Hepatic stellate cell (primary cell): ENCODE measurements around the gene WDPCP.
"Not testable (repeated sequence)": the region's sequence is repeated elsewhere in the genome, so short reads cannot be mapped to it uniquely, and the experiment has no call there.

Experiments used
- DNase-seq: peaks from one replicate; pipeline ENCODE4 v3.0.0; 2011; ENCODE audit warnings: low spot score

Gene WDPCP

GRCh38 chr2:63225964-63226686 lies 362.2 kb downstream of the WDPCP start:
- DNase-seq, result no peak

- no peak for DNase-seq
Observed at GRCh38 chr2:63218800-63219526, 369.3 kb downstream of the WDPCP start.

- DNase-seq, result no peak
Observed at GRCh38 chr2:63195310-63195709, 393.0 kb downstream of the WDPCP start.

- no peak for DNase-seq
Observed at GRCh38 chr2:63194175-63194574, 394.1 kb downstream of the WDPCP start.

GRCh38 chr2:63192889-63193774 lies 395.1 kb downstream of the WDPCP start:
- no peak for DNase-seq

GRCh38 chr2:63192169-63192888 lies 395.9 kb downstream of the WDPCP start:
- no peak for DNase-seq

- DNase-seq, result peak; percentile 15
Observed at GRCh38 chr2:63189026-63189425, 399.3 kb downstream of the WDPCP start.

GRCh38 chr2:63186331-63186730 lies 401.9 kb downstream of the WDPCP start:
- no peak for DNase-seq

GRCh38 chr2:63163161-63163820 lies 425.0 kb downstream of the WDPCP start:
- DNase-seq, result no peak

- no peak for DNase-seq
Observed at GRCh38 chr2:63159262-63159661, 429.0 kb downstream of the WDPCP start.

- not testable (repeated sequence) for DNase-seq
Observed at GRCh38 chr2:63136683-63137082, 451.6 kb downstream of the WDPCP start.

- DNase-seq, result no peak
Observed at GRCh38 chr2:63132020-63132419, 456.3 kb downstream of the WDPCP start.

- no peak for DNase-seq
Observed at GRCh38 chr2:63131196-63131595, 457.1 kb downstream of the WDPCP start.

GRCh38 chr2:63127594-63127993 lies 460.7 kb downstream of the WDPCP start:
- DNase-seq, result no peak

GRCh38 chr2:63124850-63125249 lies 463.4 kb downstream of the WDPCP start:
- no peak for DNase-seq

GRCh38 chr2:63124218-63124617 lies 464.1 kb downstream of the WDPCP start:
- DNase-seq, result no peak

GRCh38 chr2:63122921-63123320 lies 465.4 kb downstream of the WDPCP start:
- no peak for DNase-seq

- DNase-seq, result no peak
Observed at GRCh38 chr2:63121055-63121834, 467.0 kb downstream of the WDPCP start.

- DNase-seq, result no peak
Observed at GRCh38 chr2:63118821-63119220, 469.5 kb downstream of the WDPCP start.

- no peak for DNase-seq
Observed at GRCh38 chr2:63104482-63104881, 483.8 kb downstream of the WDPCP start.

GRCh38 chr2:63101954-63102353 lies 486.3 kb downstream of the WDPCP start:
- no peak for DNase-seq
